Suprapubic skin (tissue), 4 donors: Measurements from ENCODE around the gene ABLIM3.

Experiments
- POLR2A ChIP-seq, 2 donors: fragments of 450-650 bp; IDR thresholded peaks; one replicate each; pipeline ENCODE4 v1.6.1; 2017; ENCODE audit warnings: antibody characterized with exemption in 2 of 2, mild to moderate bottlenecking in 2 of 2, moderate library complexity in 2 of 2
- POLR2AphosphoS5 ChIP-seq, 3 donors: sonication (generic); formaldehyde crosslinking; IDR thresholded peaks; one replicate each; pipeline ENCODE4 v1.6.1; 2017; ENCODE audit warnings: antibody characterized with exemption in 3 of 3
- TF ChIP-seq, protein P1 (sequence below), 2 donors: fragments of 200-600 bp in 1 of 2; fragments of 450-650 bp in 1 of 2; sonication (generic) in 1 of 2; IDR thresholded peaks; one replicate each; pipeline ENCODE4 v1.5.1; 2016 to 2019; ENCODE audit warnings: antibody characterized with exemption in 2 of 2, mild to moderate bottlenecking in 1 of 2, moderate library complexity in 1 of 2

DNA sequence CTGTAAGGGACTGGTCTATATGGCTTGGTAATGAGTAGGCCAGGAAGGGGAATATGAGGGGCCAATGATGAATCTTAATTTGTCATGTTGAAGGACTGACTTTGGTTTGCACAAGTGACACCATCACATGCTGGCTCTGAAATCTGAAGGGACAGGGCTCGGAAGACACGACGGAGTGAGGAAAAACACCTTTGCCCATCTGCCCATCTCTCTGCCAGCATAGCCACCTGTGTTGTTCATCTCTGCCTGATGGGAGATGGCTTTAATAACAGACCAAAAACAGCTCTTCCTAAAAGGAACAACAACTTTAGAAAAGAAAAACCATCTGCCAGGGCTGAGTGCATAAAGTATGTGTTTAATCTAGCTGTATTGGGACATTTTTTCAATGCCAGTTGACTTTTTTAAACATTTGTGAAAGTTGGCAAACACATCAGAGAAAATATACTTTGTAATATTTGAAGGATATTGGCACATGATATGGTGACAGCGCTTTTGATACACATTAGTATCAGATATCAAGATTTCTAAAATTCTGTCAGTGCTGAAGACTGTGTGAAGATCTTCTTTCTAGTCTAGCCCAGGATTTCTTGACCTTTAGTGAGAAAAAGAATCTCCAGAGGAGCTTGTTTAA, 27.1 kb downstream of the ABLIM3 start:
- no peak for TF ChIP-seq POLR2A (IDR thresholded peaks at IDR 0.05)
- TF ChIP-seq, protein P1, sequence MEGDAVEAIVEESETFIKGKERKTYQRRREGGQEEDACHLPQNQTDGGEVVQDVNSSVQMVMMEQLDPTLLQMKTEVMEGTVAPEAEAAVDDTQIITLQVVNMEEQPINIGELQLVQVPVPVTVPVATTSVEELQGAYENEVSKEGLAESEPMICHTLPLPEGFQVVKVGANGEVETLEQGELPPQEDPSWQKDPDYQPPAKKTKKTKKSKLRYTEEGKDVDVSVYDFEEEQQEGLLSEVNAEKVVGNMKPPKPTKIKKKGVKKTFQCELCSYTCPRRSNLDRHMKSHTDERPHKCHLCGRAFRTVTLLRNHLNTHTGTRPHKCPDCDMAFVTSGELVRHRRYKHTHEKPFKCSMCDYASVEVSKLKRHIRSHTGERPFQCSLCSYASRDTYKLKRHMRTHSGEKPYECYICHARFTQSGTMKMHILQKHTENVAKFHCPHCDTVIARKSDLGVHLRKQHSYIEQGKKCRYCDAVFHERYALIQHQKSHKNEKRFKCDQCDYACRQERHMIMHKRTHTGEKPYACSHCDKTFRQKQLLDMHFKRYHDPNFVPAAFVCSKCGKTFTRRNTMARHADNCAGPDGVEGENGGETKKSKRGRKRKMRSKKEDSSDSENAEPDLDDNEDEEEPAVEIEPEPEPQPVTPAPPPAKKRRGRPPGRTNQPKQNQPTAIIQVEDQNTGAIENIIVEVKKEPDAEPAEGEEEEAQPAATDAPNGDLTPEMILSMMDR (IDR thresholded peaks at IDR 0.05): no peak
- no peak for TF ChIP-seq POLR2AphosphoS5 (IDR thresholded peaks at IDR 0.05)
